CD4-positive, CD25-positive, alpha-beta regulatory T cell (primary cell): Measurements from ENCODE around the gene SPON2. TPM values are rescaled to one million over a fixed set of nuclear protein-coding genes. Genes with fewer than 3 reads are reported as not detected.
A peak's percentile ranks its signal among the peaks of the same experiment; 100 is the strongest.

ENCODE experiments used
- ATAC-seq, 2 donors: fragments of 150-1000 bp; cut with Tn5 transposase; one replicate each; pipeline ENCODE4 v1.10.0; 2021; ENCODE audit warnings: low read depth in 2 of 2, moderate number of reproducible peaks in 2 of 2, moderate library complexity in 1 of 2
- DNase-seq, 3 donors: peaks; one replicate each; pipeline versions ENCODE4 v3.0.0 to v3.0.0-alpha.2; 2012 to 2022; ENCODE audit warnings: mixed read lengths in 1 of 3
- H3K27ac ChIP-seq: one replicate; pipeline ENCODE4 v1.7.0; 2013; ENCODE audit warnings: mild to moderate bottlenecking, low read length; ENCODE audit not compliant: insufficient read depth, poor library complexity, severe bottlenecking
- H3K27me3 ChIP-seq: one replicate; pipeline ENCODE4 v1.7.0; 2013; ENCODE audit warnings: low read length; ENCODE audit not compliant: control insufficient read depth, insufficient read depth
- H3K36me3 ChIP-seq: one replicate; pipeline ENCODE4 v1.7.0; 2013; ENCODE audit warnings: mild to moderate bottlenecking, low read length, moderate library complexity; ENCODE audit not compliant: control insufficient read depth, insufficient read depth
- H3K4me1 ChIP-seq: 2 replicates; pipeline ENCODE4 v1.7.0; 2013; ENCODE audit warnings: mild to moderate bottlenecking, low read length; ENCODE audit not compliant: insufficient read depth, control insufficient read depth, poor library complexity, severe bottlenecking
- H3K4me3 ChIP-seq: one replicate; pipeline ENCODE4 v1.7.0; 2013; ENCODE audit warnings: low read depth, mild to moderate bottlenecking, low read length, moderate library complexity
- H3K9me3 ChIP-seq, 2 experiments: 1 replicate in 1 of 2; 2 replicates in 1 of 2; pipeline ENCODE4 v1.7.0; 2013; ENCODE audit warnings: low read length in 2 of 2, mild to moderate bottlenecking in 1 of 2, moderate library complexity in 1 of 2; ENCODE audit not compliant: control insufficient read depth in 2 of 2
- H3K27ac Mint-ChIP-seq, 3 donors: one replicate each; pipeline ENCODE4 v1.8.0; 2020 to 2022; ENCODE audit warnings: mild to moderate bottlenecking in 3 of 3, mixed read lengths in 3 of 3, moderate library complexity in 2 of 3
- H3K27me3 Mint-ChIP-seq: one replicate; pipeline ENCODE4 v1.8.0; 2022; ENCODE audit warnings: mild to moderate bottlenecking, mixed read lengths
- H3K36me3 Mint-ChIP-seq: one replicate; pipeline ENCODE4 v1.8.0; 2020; ENCODE audit warnings: mixed read lengths
- H3K4me1 Mint-ChIP-seq, 4 donors: one replicate each; pipeline ENCODE4 v1.8.0; 2020 to 2022; ENCODE audit warnings: mixed read lengths in 4 of 4, mild to moderate bottlenecking in 1 of 4
- H3K4me3 Mint-ChIP-seq, 4 donors: one replicate each; pipeline ENCODE4 v1.8.0; 2020 to 2022; ENCODE audit warnings: mild to moderate bottlenecking in 4 of 4, mixed read lengths in 4 of 4, moderate library complexity in 3 of 4
- H3K9me3 Mint-ChIP-seq, 7 donors: one replicate each; pipeline ENCODE4 v1.8.0; 2020 to 2022; ENCODE audit warnings: mixed read lengths in 7 of 7, mild to moderate bottlenecking in 3 of 7, moderate library complexity in 2 of 7
- polyA plus RNA-seq, 4 donors: library from polyadenylated mRNA; unstranded; fragments of 300-500 nt; fragmentation: Illumina TruSeq; gene quantifications; one replicate each; pipeline ENCODE4 v1.2.3, GENCODE V29; 2021
- total RNA-seq: library from RNA; stranded (reverse); gene quantifications from one replicate; pipeline ENCODE4 v1.2.3, GENCODE V29; 2022

SPON2 gene
- total and polyA plus RNA-seq, 5 donors from 2014 or later, result 3.4 to 23.9 (median 6.2) TPM

DNA sequence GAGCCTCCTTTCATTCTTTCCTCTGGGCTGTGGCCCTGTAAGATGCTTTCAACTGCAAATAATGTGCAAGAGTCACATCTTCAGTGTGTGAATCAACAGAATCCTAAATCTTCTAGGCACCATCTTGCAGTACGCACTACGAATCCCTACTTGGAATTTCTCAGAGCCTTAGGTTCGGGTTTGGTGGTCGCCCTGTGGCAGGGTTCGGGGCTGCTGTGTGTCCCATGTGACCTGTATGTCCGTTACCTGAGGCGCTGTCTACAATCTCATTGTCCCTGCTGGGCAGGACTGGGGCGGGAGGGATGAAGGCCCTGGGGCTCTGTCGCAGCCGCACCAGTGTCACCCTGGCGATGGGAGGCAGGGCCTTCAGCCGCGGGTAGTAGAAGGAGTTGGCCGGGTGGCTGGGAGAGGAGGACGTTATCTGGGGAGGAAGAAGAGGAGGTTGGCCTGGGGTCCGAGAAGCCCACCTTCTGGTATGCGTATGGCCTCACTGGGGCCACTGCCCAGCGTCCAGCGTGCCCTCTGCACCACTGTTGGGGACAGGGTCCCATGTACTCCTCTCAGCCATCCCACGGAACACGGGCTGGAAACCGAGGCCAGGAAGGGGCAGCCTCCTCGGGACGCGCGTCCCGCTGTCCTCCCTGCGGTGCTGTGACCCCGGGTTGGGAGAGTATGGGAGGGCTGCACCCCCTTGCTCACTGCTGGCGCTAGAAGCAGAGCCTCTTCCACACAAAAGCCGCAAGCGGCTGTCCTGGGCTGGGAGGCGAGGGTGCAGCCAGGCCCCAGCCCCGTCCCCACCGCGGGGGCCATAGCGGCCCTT lies 2.0 kb downstream of the SPON2 start:
- no peaks in the 10 kb centered on the region for H3K36me3 Mint-ChIP-seq
- Histone ChIP-seq H3K36me3 (no peaks in the 10 kb centered on the region), H3K27me3 (no peaks in the 10 kb centered on the region), H3K4me1 (peaks cover 31% of the 10 kb centered on the region), H3K9me3 (no peaks in the 10 kb centered on the region), H3K27ac (no peak overlapping the region), H3K4me3 (no peak overlapping the region)
- H3K27ac Mint-ChIP-seq, result peak overlapping the region in 1 of 3 donors; percentile 46
- peaks cover 0 to 34% (median 10%) of the 10 kb centered on the region in 4 donors for H3K4me1 Mint-ChIP-seq
- DNase-seq (no peak), ATAC-seq (no peak)
- H3K27me3 Mint-ChIP-seq, result peaks cover 58% of the 10 kb centered on the region
- no peaks in the 10 kb centered on the region for H3K9me3 Mint-ChIP-seq
- peak overlapping the region; percentile 24 to 79 (median 42) for H3K4me3 Mint-ChIP-seq

DNA sequence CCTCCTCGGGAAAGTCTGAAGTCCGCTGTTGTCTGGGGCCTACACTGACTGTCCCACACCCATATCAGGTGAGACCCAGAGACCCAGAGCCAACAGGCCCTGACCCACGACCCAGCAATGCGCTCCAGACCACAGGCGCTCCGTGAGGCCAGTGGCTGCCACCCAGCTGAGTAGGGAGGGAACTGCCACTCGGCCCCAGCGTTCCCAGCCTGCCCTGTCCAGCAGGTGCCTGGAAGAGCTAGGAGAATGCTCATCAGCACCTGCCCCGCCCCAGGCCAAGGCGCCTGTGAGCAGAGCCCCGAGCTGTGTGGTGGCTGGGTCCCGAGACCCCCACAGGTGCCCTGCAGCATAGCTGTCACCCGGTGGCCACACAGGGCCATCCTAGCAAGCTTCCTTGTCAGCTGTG lies 2.7 kb downstream of the SPON2 start:
- H3K4me3 Mint-ChIP-seq, result peak overlapping the region in 2 of 4 donors; percentile 38 to 67
- H3K4me3 ChIP-seq, result no peak overlapping the region
- H3K27ac Mint-ChIP-seq, result no peak overlapping the region
- H3K27ac ChIP-seq, result no peak overlapping the region
- no peaks in the 10 kb centered on the region for H3K27me3 ChIP-seq
- H3K36me3 Mint-ChIP-seq, result no peaks in the 10 kb centered on the region
- H3K4me1 ChIP-seq, result peaks cover 31% of the 10 kb centered on the region
- peaks cover 55% of the 10 kb centered on the region for H3K27me3 Mint-ChIP-seq
- H3K9me3 ChIP-seq, result no peaks in the 10 kb centered on the region
- ATAC-seq (no peak), DNase-seq (no peak)
- H3K4me1 Mint-ChIP-seq, result peaks cover 0 to 34% (median 10%) of the 10 kb centered on the region in 4 donors
- H3K36me3 ChIP-seq, result no peaks in the 10 kb centered on the region
- no peaks in the 10 kb centered on the region for H3K9me3 Mint-ChIP-seq

DNA sequence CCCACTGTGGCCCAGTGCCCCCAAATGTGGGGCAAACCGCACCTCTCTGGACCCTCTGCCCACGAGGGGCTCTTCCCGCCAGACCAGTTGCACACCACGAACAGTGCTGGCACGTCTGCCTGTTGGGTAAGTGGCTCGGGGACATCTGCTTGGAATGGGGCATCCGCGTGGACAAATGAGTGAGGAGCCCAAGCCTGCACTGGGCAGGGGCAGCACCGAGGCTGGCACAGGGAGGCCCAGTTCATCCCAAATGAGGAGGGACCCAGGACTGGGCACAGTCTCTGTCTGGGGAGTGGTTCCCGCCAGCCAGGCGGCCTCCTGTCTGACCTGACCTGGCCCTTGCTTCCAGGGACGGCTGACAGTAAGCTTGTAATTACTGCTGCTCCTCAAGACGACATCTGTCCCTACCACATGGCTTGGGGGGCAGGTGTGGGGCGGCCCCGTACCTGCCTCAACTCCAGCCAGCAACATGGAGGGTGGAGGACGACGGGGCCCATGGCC lies 3.2 kb downstream of the SPON2 start:
- no peaks in the 10 kb centered on the region for H3K9me3 ChIP-seq
- Mint-ChIP-seq H3K27ac (no peak overlapping the region), H3K36me3 (no peaks in the 10 kb centered on the region), H3K4me3 (peak overlapping the region in 3 of 4 donors; percentile 65 to 67 (median 65)), H3K9me3 (no peaks in the 10 kb centered on the region), H3K4me1 (peaks cover 0 to 34% (median 10%) of the 10 kb centered on the region in 4 donors), H3K27me3 (peaks cover 50% of the 10 kb centered on the region)
- peaks cover 31% of the 10 kb centered on the region for H3K4me1 ChIP-seq
- DNase-seq, result no peak
- no peaks in the 10 kb centered on the region for H3K27me3 ChIP-seq
- no peak for ATAC-seq
- no peaks in the 10 kb centered on the region for H3K36me3 ChIP-seq
- H3K27ac ChIP-seq, result no peak overlapping the region
- no peak overlapping the region for H3K4me3 ChIP-seq

DNA sequence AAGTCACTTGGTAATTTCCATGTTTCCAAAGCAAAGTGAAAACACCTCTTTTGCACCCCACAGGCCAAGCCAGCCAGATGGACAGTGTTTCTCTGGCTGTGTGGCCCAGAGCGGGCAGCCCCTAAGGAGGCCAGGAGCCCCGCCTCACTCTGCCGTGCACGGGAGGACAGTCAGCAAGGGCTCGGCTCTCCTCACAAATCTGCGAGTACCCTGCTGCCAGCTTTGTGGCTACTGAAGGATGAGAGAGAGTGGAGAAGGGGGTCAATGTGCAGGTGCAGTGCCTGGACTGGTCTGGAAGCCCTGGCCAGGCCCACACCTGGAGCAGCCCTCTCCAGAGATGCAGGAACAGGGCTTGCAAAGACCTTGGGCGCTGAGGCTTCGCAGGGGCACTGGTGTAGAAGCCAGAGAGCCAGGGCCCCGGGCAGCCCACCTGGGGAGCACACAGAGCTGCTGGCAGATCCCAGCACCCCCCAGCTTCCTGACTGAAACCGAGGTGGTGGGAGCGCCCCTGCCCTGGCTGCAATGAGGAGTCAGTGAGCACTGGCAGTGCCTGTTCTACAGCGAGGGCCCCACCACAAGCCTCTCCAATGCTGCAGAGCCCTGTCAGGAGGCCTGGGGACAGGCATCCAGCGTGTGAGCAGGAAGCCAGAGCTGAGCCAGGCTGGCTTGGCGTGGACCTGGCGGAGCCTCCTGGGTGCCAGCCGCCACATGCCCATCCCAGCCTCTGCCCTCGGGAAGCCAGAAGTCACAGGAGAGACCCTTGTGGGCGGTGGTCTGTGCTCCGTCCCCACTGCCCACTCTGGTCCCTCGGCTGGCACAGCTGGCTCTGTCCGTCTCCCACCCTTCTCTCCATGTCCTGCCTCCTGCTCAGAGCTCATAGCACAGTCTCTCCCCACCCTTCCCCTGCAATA lies 3.9 kb downstream of the SPON2 start:
- Histone ChIP-seq H3K4me3 (peak overlapping the region; percentile 72), H3K4me1 (peaks cover 31% of the 10 kb centered on the region), H3K27me3 (no peaks in the 10 kb centered on the region), H3K9me3 (no peaks in the 10 kb centered on the region), H3K36me3 (no peaks in the 10 kb centered on the region), H3K27ac (no peak overlapping the region)
- no peak for DNase-seq
- Mint-ChIP-seq H3K9me3 (peaks cover 0 to under 1% (median 0%) of the 10 kb centered on the region in 7 donors), H3K27me3 (peaks cover 45% of the 10 kb centered on the region), H3K4me1 (peaks cover 0 to 34% (median 8%) of the 10 kb centered on the region in 4 donors), H3K4me3 (peak overlapping the region; percentile 85 to 94 (median 88)), H3K27ac (peak overlapping the region in 1 of 3 donors; percentile 83), H3K36me3 (no peaks in the 10 kb centered on the region)
- ATAC-seq, result no peak

- Histone ChIP-seq H3K27ac (peak overlapping the region; percentile 74), H3K36me3 (no peaks in the 10 kb centered on the region), H3K27me3 (no peaks in the 10 kb centered on the region), H3K4me1 (peaks cover 29% of the 10 kb centered on the region), H3K4me3 (peak overlapping the region; percentile 72), H3K9me3 (no peaks in the 10 kb centered on the region)
- Mint-ChIP-seq H3K27ac (peak overlapping the region; percentile 63 to 83 (median 75)), H3K9me3 (peaks cover 0 to 2% (median 0%) of the 10 kb centered on the region in 7 donors), H3K4me3 (peak overlapping the region; percentile 85 to 94 (median 88)), H3K27me3 (peaks cover 44% of the 10 kb centered on the region), H3K36me3 (no peaks in the 10 kb centered on the region), H3K4me1 (peaks cover 0 to 34% (median 8%) of the 10 kb centered on the region in 4 donors)
- peak; percentile 80 to 94 (median 86) for DNase-seq
- ATAC-seq, result peak; percentile 86 to 87
Observed at GRCh38 chr4:1167244-1167949, 5.0 kb downstream of the SPON2 start.

DNA sequence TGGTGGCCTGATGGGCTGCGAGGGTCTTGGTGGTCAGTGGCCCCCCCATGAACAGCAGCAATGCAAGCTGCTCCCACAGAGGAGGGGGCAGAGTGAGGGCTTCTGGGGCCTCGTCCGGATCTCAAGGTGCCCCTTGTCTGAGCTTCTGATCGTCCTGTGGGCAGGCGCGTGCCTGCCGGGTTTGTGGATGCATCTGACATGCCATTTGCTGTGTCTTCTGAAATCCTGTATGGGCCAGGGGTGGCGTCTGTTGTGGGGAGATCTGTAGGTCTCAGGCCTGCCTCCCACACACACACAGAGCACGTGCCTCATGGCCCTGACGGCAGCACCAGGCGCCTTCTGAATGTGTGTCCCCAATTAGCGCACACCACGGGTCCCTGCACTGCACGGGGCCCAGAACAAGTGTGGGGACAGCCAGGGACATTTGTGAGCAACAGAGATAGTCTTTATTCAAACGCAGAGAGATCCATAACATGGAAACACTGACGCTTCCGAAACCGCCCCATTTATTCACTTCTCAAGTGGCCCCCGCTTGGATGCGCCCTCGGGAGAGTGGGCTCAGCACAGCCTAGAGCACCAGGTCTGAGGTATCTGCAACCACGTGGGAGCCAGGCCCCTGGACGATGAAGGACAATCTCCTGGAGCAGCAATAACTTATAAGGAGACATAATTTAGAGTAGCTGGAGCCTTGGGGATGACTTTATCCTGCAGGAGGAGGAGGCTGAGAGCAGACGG lies 5.7 kb downstream of the SPON2 start:
- ATAC-seq (no peak), DNase-seq (no peak)
- Mint-ChIP-seq H3K27ac (peak overlapping the region in 1 of 3 donors; percentile 75), H3K36me3 (no peaks in the 10 kb centered on the region), H3K4me1 (peaks cover 0 to 31% (median 8%) of the 10 kb centered on the region in 4 donors), H3K27me3 (peaks cover 42% of the 10 kb centered on the region), H3K4me3 (peak overlapping the region; percentile 85 to 94 (median 88)), H3K9me3 (peaks cover 0 to 2% (median 0%) of the 10 kb centered on the region in 7 donors)
- H3K36me3 ChIP-seq, result no peaks in the 10 kb centered on the region
- H3K27me3 ChIP-seq, result no peaks in the 10 kb centered on the region
- peaks cover 22% of the 10 kb centered on the region for H3K4me1 ChIP-seq
- no peaks in the 10 kb centered on the region for H3K9me3 ChIP-seq
- H3K27ac ChIP-seq, result peak overlapping the region; percentile 74
- H3K4me3 ChIP-seq, result no peak overlapping the region
